Measurements from ENCODE around the gene KCNMA1. TPM values are rescaled to one million over a fixed set of nuclear protein-coding genes. Genes with fewer than 3 reads are reported as not detected.

KCNMA1 gene
- polyA plus RNA-seq, 1 of the 3 experiments (the other 2 are of a cell fraction), result 107 TPM

DNA sequence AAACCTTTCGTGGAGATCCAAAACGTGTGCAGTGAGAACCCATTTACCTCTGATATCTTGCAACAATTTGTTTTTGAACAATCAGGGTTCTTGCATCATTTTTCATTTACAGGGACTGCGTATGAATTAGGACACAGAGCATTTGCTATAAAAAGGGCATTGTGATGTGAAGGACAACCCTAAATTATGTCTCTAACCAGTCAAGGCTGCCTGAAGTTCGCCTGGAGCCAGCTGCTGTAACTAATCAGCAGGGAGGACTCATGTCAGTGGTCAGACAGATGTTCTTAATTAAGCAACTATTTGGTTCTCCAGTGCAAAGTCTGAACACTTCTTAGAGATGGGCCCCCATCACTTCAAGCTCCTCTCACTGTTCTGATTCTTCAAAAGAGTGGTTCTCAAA is 674.8 kb downstream of the KCNMA1 start:
- H3K4me2 ChIP-seq, result no peak overlapping the region
- peak; percentile 19 for DNase-seq
- CTCF ChIA-PET, result interaction anchor here (0.7 to 1.5 kb wide), 5 partner anchors 17 to 60 kb away, joined by 3 read pairs; no protein-coding TSS in a partner anchor

DNA sequence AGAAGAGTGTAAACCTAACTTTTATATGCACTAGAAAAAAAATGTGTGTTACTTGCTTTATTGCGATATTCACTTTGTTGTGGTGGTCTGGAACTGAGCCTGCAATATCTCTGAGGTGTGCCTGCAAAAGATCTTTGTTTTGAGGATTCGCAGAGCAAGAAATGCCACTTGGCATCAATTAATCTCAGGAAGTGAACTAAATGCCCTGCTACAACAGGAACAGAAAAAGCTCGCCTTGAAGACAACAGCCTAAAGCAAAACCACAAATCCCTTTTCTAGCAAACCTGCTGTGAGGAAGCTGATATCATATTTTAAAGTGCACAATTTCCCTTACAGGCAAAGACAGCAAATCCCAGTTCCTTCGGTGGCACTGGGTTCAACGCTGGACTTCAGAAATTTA is 675.8 kb downstream of the KCNMA1 start:
- H3K4me2 ChIP-seq, result no peak overlapping the region
- ChIA-PET POLR2A (no interaction called here), CTCF (interaction anchor here (1.0 to 1.4 kb wide), 3 partner anchors 22 to 26 kb away, joined by 3 to 4 read pairs (median 3); no protein-coding TSS in a partner anchor)
- H3K9ac ChIP-seq, result no peak overlapping the region
- 90% methylated on average over 5 of the region's 5 CpGs for WGBS (ENCODE audit: low lambda C conversion rate)
- H3K27me3 ChIP-seq (ENCODE audit: insufficient read depth), result no peaks in the 10 kb centered on the region
- no peaks in the 10 kb centered on the region for H3K9me2 ChIP-seq
- DNase-seq, result no peak
- no peak overlapping the region for H3K4me3 ChIP-seq (ENCODE audit: low read depth in 2 of 2, low read length in 1 of 2)
- H4K20me1 ChIP-seq (ENCODE audit: insufficient read depth), result no peaks in the 10 kb centered on the region
- peak overlapping the region in 1 of 2 experiments; percentile 88; a peak in 2 of 4 replicates for H3K27ac ChIP-seq (ENCODE audit: low read depth in 2 of 2, low read length in 1 of 2)
- H3K79me2 ChIP-seq (ENCODE audit: insufficient read depth), result no peaks in the 10 kb centered on the region
- no peaks in the 10 kb centered on the region; the same call in 1 of the 2 replicates for H3K9me3 ChIP-seq
- no peak overlapping the region for H2AFZ ChIP-seq (ENCODE audit: low read depth)
- H3K4me1 ChIP-seq (ENCODE audit: control insufficient read depth in 1 of 2, insufficient read depth in 2 of 2, low read depth in 1 of 2, low read length in 1 of 2), result peaks cover 0 to 9% of the 10 kb centered on the region in 2 experiments; a peak in 2 of 4 replicates
- peaks cover 0 to 41% of the 10 kb centered on the region in 2 experiments for H3K36me3 ChIP-seq (replicated peaks in 1 of 2; ENCODE audit: control insufficient read depth in 1 of 2, insufficient read depth in 2 of 2, low read length in 1 of 2)
- no peaks in the 10 kb centered on the region for H3F3A ChIP-seq (replicated peaks; ENCODE audit: insufficient read depth)
- TF ChIP-seq RCOR1 (IDR thresholded peaks at IDR 0.05; ENCODE audit: low read length), result no peak
- no peak for TF ChIP-seq USF1 (IDR thresholded peaks at IDR 0.05; ENCODE audit: borderline replicate concordance, low read depth)
- no peak for TF ChIP-seq PBX3 (IDR thresholded peaks at IDR 0.05)
- peak in 1 of 2 experiments; percentile 19; a peak in 1 of 4 replicates for TF ChIP-seq EP300 (IDR thresholded peaks at IDR 0.05; ENCODE audit: borderline replicate concordance in 1 of 2, low read depth in 1 of 2, low read length in 1 of 2)

More for the DNA sequence above, 674.8 kb downstream of the KCNMA1 start:
- Histone ChIP-seq H3K4me3 (ENCODE audit: low read depth in 2 of 2, low read length in 1 of 2) (no peak overlapping the region), H3K27me3 (ENCODE audit: insufficient read depth) (no peaks in the 10 kb centered on the region), H3F3A (replicated peaks; ENCODE audit: insufficient read depth) (no peaks in the 10 kb centered on the region), H3K9me2 (no peaks in the 10 kb centered on the region), H3K9me3 (no peaks in the 10 kb centered on the region; the same call in 1 of the 2 replicates), H3K27ac (ENCODE audit: low read depth in 2 of 2, low read length in 1 of 2) (peak overlapping the region in 1 of 2 experiments; percentile 88; a peak in 2 of 4 replicates), H3K9ac (no peak overlapping the region), H2AFZ (ENCODE audit: low read depth) (no peak overlapping the region), H3K4me1 (ENCODE audit: control insufficient read depth in 1 of 2, insufficient read depth in 2 of 2, low read depth in 1 of 2, low read length in 1 of 2) (peaks cover 0 to 14% of the 10 kb centered on the region in 2 experiments; a peak in 2 of 4 replicates), H4K20me1 (ENCODE audit: insufficient read depth) (no peaks in the 10 kb centered on the region), H3K36me3 (replicated peaks in 1 of 2; ENCODE audit: control insufficient read depth in 1 of 2, insufficient read depth in 2 of 2, low read length in 1 of 2) (peaks cover 0 to 43% of the 10 kb centered on the region in 2 experiments), H3K79me2 (ENCODE audit: insufficient read depth) (no peaks in the 10 kb centered on the region)
- POLR2A ChIA-PET, result interaction anchor here (1.3 to 1.6 kb wide), 3 partner anchors 9 to 409 kb away, joined by 3 to 6 read pairs (median 3); no protein-coding TSS in a partner anchor
- TF ChIP-seq FOSL2 (IDR thresholded peaks at IDR 0.05; ENCODE audit: borderline replicate concordance, low read depth), result no peak
- no peak for TF ChIP-seq ELF1 (IDR thresholded peaks at IDR 0.05)
- TF ChIP-seq, protein P1, sequence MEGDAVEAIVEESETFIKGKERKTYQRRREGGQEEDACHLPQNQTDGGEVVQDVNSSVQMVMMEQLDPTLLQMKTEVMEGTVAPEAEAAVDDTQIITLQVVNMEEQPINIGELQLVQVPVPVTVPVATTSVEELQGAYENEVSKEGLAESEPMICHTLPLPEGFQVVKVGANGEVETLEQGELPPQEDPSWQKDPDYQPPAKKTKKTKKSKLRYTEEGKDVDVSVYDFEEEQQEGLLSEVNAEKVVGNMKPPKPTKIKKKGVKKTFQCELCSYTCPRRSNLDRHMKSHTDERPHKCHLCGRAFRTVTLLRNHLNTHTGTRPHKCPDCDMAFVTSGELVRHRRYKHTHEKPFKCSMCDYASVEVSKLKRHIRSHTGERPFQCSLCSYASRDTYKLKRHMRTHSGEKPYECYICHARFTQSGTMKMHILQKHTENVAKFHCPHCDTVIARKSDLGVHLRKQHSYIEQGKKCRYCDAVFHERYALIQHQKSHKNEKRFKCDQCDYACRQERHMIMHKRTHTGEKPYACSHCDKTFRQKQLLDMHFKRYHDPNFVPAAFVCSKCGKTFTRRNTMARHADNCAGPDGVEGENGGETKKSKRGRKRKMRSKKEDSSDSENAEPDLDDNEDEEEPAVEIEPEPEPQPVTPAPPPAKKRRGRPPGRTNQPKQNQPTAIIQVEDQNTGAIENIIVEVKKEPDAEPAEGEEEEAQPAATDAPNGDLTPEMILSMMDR (IDR thresholded peaks at IDR 0.05), result no peak
- TF ChIP-seq TCF12 (IDR thresholded peaks at IDR 0.05), result 0 out of 2 replicates have a peak, but pooled peaks have one; percentile 43
- TF ChIP-seq, protein P2, sequence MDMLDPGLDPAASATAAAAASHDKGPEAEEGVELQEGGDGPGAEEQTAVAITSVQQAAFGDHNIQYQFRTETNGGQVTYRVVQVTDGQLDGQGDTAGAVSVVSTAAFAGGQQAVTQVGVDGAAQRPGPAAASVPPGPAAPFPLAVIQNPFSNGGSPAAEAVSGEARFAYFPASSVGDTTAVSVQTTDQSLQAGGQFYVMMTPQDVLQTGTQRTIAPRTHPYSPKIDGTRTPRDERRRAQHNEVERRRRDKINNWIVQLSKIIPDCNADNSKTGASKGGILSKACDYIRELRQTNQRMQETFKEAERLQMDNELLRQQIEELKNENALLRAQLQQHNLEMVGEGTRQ (IDR thresholded peaks at IDR 0.05; ENCODE audit: borderline replicate concordance, low read depth, low read length), result no peak
- TF ChIP-seq RCOR1 (IDR thresholded peaks at IDR 0.05; ENCODE audit: low read length), result peak; percentile 49; the same call in 1 of the 2 replicates
- peak in 1 of 2 experiments; percentile 79; a peak in 2 of 4 replicates for TF ChIP-seq EP300 (IDR thresholded peaks at IDR 0.05; ENCODE audit: borderline replicate concordance in 1 of 2, low read depth in 1 of 2, low read length in 1 of 2)
- 75% methylated on average over 4 of the region's 4 CpGs for WGBS (ENCODE audit: low lambda C conversion rate)

Data from SK-N-SH (cell line).